ENCODE measurements around the gene PANK4. TPM values are rescaled to one million over a fixed set of nuclear protein-coding genes. Genes with fewer than 3 reads are reported as not detected.
"Not testable (repeated sequence)": the region's sequence is repeated elsewhere in the genome, so short reads cannot be mapped to it uniquely, and the experiment has no call there.

PANK4 gene
- total RNA-seq, 6 experiments from 2014 or later: 20.6 to 26.4 (median 24.0) TPM

DNA sequence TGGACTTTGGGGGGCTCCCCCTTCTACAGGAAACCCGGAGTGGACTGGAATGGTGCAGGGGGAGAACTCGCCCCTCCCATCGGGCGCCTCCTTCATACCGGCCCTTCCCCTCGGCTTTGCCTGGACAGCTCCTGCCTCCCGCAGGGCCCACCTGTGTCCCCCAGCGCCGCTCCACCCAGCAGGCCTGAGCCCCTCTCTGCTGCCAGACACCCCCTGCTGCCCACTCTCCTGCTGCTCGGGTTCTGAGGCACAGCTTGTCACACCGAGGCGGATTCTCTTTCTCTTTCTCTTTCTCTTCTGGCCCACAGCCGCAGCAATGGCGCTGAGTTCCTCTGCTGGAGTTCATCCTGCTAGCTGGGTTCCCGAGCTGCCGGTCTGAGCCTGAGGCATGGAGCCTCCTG lies 29.9 kb upstream of the PANK4 start, which contains the start of gene TNFRSF14:
TSS of gene TNFRSF14 (plus strand) at position 95 of the 401 bp plus-strand sequence. CDS start at position 389, 294 bp downstream.
- Mint-ChIP-seq H3K4me1 (ENCODE audit: low read depth) (peaks cover 12% of the 10 kb centered on the region), H3K36me3 (ENCODE audit: low read depth) (no peaks in the 10 kb centered on the region), H3K9me3 (no peaks in the 10 kb centered on the region), H3K4me3 (peak within 1 kb of the TSS; percentile 90), H3K27me3 (ENCODE audit: insufficient read depth) (peaks cover 1% of the 10 kb centered on the region; the same call in 1 of the 2 replicates), H3K27ac (peak within 1 kb of the TSS; percentile 89)
- TF ChIP-seq, protein P1, sequence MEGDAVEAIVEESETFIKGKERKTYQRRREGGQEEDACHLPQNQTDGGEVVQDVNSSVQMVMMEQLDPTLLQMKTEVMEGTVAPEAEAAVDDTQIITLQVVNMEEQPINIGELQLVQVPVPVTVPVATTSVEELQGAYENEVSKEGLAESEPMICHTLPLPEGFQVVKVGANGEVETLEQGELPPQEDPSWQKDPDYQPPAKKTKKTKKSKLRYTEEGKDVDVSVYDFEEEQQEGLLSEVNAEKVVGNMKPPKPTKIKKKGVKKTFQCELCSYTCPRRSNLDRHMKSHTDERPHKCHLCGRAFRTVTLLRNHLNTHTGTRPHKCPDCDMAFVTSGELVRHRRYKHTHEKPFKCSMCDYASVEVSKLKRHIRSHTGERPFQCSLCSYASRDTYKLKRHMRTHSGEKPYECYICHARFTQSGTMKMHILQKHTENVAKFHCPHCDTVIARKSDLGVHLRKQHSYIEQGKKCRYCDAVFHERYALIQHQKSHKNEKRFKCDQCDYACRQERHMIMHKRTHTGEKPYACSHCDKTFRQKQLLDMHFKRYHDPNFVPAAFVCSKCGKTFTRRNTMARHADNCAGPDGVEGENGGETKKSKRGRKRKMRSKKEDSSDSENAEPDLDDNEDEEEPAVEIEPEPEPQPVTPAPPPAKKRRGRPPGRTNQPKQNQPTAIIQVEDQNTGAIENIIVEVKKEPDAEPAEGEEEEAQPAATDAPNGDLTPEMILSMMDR (IDR thresholded peaks at IDR 0.05): no peak; the same call in 1 of the 2 replicates
- peak; percentile 11 for DNase-seq

DNA sequence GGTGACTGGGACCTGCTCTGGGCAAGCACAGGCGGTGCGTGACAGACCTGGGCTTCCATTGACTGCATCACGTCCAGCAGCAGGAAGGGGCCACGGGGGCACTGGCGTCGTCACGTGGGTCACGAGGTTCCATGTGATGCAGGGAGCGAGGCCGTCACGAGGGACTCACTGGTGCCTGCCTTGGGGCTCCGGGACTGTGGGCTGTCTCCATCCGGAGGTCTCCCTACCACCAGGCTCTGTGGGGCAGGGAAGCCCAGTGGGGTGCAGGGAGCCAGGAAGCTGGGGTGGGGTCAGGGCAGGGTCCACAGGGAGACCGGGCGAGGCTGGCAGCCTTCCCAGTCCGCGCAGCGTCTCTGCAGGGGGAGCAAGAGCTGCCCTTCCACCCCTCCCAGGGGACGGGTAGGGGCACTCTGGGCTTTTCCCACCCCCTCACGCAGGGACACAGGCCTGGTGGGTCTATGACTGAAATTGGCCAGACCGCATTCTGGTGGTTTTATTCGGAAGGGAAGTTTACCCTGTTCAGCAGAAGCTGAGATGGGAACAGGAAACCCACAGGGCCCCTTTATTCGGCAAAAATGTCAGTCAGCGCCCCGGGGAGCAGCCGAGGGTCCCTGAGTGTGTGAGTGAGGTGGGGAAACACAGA lies 29.4 kb upstream of the PANK4 start:
- TF ChIP-seq, protein P1 (IDR thresholded peaks at IDR 0.05): no peak; the same call in 1 of the 2 replicates
- Mint-ChIP-seq H3K27me3 (ENCODE audit: insufficient read depth) (peaks cover 4% of the 10 kb centered on the region; the same call in 1 of the 2 replicates), H3K9me3 (no peaks in the 10 kb centered on the region), H3K27ac (peak overlapping the region; percentile 89), H3K36me3 (ENCODE audit: low read depth) (no peaks in the 10 kb centered on the region), H3K4me1 (ENCODE audit: low read depth) (peaks cover 12% of the 10 kb centered on the region), H3K4me3 (peak overlapping the region; percentile 90)
- peak; percentile 41 for DNase-seq

DNA sequence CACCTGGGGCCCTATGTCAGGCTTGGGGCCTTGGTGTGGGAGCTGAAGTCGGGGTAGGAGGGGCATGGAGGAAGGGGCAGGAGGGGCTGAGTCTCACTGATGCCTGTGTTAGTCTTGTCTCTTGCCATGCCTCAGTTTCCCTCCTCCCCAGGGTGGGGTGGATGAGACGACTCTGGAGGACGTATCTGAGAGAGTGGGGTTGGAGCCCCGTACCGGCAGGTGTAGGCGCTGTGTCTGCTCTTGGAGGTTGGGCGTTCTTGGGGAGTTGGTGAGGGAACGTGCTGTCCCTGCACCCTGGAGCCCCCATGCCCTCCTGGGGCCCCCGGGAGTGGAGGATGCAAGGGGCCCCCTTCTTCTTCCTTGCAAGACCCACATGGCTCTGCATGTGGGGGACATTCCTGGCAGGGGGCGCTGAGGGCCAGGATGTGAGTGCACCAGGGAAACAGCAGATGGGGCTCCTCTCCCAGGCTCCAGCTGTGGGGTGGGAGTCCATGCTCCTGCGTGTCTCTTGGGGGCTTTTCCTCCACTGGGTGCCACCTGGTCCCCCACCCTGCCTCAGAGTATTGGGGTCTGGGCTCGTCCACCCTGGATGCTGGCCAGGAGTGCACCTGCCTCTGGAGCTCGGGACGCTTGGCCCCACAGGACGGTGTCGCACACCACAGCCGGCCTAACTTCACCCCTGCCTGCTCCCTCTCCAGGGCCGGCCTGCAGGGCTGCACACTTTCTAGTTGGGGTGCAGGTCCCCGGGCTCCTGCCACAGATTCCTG lies 28.4 kb upstream of the PANK4 start:
- TF ChIP-seq, protein P1 (IDR thresholded peaks at IDR 0.05): peak; percentile 55
- H3K36me3 Mint-ChIP-seq (ENCODE audit: low read depth): no peaks in the 10 kb centered on the region
- peaks cover 12% of the 10 kb centered on the region for H3K4me1 Mint-ChIP-seq (ENCODE audit: low read depth)
- DNase-seq: no peak
- H3K4me3 Mint-ChIP-seq: no peak overlapping the region
- H3K27me3 Mint-ChIP-seq (ENCODE audit: insufficient read depth): peaks cover 4% of the 10 kb centered on the region; the same call in 1 of the 2 replicates
- no peaks in the 10 kb centered on the region for H3K9me3 Mint-ChIP-seq
- no peak overlapping the region for H3K27ac Mint-ChIP-seq

DNA sequence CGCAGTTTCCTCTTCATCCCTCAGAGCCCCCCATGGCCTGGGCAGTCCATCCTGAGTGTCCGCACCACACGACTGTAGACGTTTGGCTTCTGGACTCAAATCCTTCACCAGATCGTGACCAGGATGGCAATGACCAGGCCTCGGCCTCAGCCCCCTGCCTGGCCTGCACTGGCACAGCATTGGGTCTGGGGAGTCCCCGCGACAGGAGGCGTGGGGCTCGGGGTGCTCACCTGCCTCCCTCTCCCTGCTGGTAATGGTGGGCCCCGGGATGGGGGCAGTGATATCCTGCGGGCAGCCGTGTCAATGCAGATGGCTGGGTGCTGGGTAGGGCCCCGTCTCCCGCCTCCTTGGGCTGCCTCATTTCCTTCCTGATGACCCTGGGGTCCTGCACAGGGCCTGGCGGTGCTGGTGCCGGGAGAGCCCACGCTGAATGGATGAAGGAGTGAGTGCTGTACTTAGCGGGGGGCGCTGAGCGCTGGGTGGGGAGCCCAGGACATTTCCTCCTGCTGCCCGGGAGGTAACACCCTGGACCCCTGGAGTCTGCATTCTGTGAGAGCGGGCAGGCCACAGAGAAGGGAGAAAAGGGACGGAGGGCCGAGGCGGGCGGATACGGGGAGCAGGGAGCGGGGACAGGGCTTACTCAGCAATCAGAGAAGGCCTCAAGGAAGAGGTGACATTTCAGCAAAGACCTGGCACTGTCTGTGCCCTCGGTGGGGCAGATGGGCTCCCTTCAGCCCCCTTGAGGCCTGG lies 27.6 kb upstream of the PANK4 start:
- no peak for DNase-seq
- TF ChIP-seq, protein P1 (IDR thresholded peaks at IDR 0.05): no peak
- no peak overlapping the region for H3K27ac Mint-ChIP-seq
- H3K4me1 Mint-ChIP-seq (ENCODE audit: low read depth): peaks cover 12% of the 10 kb centered on the region
- no peaks in the 10 kb centered on the region for H3K36me3 Mint-ChIP-seq (ENCODE audit: low read depth)
- H3K9me3 Mint-ChIP-seq: no peaks in the 10 kb centered on the region
- no peak overlapping the region for H3K4me3 Mint-ChIP-seq
- H3K27me3 Mint-ChIP-seq (ENCODE audit: insufficient read depth): peaks cover 4% of the 10 kb centered on the region; the same call in 1 of the 2 replicates

DNA sequence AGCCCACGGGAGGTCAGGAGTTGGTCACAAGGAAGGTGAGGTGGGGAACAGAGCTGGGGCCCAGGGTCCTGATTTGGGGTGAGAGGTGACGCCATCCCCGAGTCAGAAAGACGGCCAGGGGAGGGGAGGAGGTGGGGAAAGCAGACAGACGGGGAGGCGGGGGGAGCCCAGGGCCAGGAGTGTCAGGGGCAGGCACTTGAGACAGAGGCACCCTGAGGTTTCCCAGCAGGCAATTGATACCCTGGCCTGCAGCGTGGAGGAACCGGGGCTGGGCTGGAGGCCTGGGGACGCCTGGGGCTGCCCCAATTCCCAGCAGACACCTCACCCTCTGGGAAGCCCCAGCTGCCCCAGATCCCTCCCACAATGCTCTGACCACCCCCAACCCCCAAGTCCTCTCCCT lies 26.7 kb upstream of the PANK4 start:
- not testable (repeated sequence) for DNase-seq; H3K36me3 Mint-ChIP-seq (ENCODE audit: low read depth); H3K27me3 Mint-ChIP-seq (ENCODE audit: insufficient read depth); H3K27ac Mint-ChIP-seq; H3K4me3 Mint-ChIP-seq; H3K9me3 Mint-ChIP-seq
- H3K4me1 Mint-ChIP-seq (ENCODE audit: low read depth): peaks cover 12% of the 10 kb centered on the region

Measured in HFFc6 (cell line).